ENCODE measurements around the gene CIDEA.
"Not testable (repeated sequence)": the region's sequence is repeated elsewhere in the genome, so short reads cannot be mapped to it uniquely, and the experiment has no call there.

The CIDEA gene

DNA sequence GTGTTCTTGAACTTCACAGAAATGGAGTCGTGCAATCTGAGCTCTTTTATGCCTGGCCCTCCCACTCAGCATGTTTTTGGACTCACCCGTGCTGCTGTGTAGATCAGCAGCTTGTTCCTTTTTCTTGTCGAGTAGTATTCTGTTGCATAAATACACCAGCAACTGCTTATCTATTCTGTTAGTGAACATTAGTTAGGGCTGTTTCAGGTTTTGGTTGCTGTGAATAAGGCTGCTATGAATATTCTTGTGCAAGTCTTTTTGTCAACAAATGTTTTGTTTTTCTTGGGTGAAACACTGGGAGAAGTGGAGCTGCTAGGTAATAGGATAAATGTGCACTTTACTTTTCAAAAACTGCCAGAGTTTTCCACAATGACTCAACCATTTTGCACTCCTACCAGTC, 15.3 kb upstream of the CIDEA start:
- no peak for DNase-seq

DNA sequence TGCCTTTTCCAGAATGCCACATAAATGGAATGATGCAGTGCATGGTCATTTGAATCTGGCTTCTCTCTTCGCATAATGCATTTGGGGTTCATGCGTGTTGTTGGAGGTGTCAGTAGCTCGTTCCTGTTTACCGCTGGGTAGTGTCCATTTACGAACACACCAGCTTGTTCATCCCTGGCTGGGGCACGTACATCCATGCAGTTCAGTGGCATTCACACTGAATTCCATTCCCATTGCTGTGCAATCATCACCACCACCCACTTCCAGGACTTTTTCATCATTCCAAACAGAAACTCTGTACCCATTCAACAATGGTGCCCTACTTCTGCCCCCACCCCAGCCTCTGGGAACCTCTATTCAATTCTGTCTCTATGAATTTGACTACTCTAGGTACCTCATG, 14.7 kb upstream of the CIDEA start:
- DNase-seq, result no peak

DNA sequence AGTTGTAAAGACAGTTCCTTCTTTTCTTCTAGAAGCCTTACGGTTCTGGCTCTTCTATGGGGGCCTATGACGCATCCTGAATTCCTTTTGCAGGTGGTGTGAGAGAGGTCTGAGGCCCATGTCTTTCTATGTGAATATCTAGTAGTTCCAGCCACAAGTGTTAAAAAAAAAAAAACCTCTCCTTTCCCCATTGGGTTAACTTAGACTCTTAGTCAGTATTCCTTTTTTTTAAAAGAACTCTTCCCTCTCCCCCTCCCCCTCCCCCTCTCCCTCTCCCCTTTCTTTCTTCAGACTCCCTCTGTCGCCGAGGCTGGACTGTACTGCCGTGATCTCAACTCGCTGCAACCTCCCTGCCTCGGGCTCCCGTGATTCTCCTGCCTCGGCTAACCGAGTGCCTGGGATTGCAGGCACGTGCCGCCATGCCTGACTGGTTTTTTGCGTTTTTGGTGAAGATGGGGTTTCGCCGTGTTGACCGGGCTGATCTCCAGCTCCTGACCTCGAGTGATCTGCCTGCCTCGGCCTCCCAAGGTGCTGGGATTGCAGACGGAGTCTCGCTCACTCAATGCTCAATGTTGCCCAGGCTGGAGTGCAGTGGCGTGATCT, 11.4 kb upstream of the CIDEA start:
- DNase-seq, result no peak

DNA sequence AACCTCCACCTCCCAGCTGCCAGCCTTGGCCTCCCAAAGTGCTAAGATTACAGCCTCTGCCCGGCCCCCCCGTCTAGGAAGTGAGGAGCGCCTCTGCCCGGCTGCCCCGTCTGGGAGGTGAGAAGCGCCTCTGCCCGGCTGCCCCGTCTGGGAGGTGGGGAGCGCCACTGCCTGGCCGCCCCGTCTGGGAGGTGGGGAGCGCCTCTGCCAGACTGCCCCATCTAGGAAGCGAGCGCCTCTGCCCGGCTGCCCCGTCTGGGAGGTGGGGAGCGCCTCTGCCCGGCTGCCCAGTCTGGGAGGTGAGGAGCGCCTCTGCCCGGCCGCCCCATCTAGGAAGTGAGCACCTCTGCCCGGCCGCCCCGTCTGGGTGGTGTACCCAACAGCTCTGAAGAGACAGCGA, 10.9 kb upstream of the CIDEA start:
- not testable (repeated sequence) for DNase-seq

DNA sequence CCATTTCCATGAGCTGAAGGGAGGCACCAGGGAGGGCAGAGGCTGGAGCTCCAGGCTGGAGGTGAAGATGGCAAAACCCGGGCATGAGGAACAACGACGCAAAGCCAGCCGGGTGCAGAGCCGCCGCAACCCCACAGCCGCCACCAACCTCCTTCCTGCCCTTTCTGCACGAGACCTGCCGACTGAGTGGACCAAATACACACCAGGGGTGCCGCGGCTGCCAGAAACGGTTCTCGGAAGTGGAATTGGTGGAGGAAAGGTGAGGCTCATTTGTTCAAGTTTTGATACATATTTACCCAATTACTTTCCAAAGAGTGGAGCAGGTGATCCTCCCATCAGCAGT, 8.4 kb upstream of the CIDEA start:
- no peak for DNase-seq

DNA sequence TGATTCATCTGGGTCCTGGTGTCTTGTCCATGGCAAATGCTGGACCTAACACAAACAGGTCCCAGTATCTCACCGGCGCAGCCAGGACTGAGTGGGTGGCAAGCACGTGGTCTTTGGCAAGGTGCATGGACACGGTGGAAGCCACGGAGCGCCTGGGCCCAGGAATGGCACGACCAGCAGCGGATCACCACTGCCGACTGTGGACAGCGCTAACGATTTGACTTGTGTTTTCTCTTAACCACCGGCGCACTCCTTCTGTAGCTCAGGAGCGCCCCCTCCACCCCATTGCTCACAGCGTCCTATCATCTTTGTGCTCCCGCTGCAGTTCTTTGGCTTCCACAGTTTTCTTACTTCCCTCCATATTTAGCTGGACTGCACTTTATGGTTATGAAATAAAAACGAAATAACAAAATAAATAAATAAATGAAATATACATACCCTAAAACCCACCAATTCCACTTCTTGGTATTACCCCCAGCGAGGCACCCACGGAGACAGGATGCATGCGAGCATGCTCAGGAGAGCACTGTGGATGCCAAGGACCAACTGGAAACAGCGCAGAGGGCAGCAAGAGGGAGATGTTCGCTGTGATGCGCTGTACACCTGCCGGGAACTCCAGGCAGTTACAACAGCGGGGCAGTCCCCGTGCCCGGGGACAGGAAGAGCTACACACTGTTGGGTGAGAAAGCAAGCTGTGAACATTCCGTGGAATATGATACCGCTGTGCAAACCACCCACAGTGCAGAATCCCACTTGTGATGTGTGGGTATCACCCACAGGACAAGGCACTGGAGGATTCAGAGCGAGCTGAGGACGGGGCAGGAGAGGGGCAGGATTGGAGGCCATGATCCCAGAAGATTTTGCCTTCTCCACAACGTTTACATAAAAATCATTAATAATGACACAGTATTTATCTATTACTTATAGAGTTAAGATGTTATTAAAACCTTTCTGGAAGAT, 7.0 kb upstream of the CIDEA start:
- no peak for DNase-seq

DNA sequence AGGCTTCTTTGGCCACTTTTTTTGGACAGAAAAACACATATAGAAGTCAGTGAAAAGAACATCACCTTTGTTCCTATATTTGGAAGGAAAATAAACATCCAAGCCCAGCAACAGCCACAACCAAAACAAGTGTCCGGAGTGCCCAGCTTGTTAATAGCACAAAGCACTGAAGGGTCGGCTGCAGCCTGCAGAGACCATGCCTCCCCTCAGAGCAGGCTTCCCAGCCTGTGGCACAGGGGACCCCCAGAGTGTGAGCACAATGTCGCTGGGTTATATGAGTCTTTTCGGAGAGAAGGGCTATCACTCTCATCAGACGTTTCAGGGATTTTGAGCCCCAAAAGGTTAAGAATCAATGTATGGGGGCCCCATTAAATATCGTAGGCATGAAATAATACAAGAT, 6.2 kb upstream of the CIDEA start:
- no peak for DNase-seq

DNA sequence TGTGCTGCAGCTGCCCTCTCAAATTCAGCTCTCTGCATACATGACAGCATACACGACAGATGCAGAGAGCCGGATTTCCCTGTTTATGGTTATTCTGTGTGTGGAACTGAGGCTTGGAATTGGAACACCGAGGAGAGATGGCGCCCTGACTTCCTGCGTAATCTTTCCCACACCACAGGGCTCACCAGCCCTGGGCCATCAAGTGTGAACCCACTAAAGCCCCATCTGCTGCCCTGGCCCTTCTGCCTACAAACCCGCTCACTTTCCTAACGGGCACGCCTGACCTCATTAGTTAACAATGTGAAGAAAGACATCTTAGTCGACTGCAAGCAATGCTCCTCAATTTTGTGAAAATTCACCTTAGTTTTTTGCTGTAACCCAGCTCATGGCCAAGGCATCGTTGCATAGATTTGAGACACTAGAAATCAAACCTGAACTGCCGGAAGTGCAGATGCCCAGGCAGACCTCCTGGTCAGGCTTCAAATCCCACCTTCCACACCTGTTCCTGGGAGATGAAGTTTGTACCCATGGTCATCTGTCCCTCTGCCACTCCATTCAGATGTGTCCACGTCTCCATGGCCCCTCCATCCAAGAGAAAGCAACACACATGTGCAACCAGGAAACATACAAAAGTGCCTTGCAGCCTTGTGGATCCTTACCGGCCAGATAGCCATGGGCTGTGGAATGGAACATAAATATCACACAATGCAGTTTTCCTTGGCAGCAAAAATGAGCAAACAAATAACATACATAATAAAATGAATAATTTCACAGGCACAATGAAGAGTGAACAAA, 5.0 kb upstream of the CIDEA start:
- DNase-seq, result no peak

DNA sequence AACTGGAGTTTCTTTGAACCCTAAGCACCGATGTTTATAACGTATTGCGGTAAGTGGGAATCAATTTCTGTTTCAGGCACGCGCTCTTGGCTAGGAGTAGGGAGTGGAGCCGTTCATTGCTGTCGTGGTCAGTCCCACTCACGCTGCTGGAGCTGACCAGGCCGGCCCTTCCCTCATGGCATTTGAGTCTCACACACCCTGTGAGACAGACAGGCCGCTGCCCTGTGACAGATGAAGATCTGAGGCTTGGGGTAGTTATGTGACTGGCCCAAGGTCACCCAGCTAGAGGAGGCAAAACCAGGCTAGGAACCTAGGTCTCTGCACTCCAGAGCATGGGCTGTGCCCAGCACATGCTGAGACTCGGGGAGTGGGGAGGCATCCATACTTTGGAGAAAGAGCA, 2.9 kb upstream of the CIDEA start:
- DNase-seq, result no peak

DNA sequence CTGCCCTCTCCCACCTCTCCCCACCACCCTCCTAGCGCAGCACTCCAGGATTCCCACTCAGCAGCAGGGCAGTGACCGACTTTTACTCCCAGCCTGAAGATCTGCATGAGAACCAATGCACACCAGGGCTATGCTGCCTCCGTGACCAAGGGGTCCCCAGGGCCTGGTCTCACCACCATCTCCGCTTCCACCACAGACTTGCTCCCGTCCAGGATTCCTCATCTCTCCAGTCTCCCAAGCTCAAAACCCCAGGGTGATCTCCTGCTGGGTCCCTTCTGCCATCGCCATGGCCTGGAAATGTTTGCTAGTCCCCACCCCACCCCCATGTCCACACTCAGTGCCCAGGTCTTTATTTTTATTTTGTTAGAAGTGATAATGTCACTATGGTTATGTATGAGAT, 2.1 kb upstream of the CIDEA start:
- DNase-seq, result no peak

DNA sequence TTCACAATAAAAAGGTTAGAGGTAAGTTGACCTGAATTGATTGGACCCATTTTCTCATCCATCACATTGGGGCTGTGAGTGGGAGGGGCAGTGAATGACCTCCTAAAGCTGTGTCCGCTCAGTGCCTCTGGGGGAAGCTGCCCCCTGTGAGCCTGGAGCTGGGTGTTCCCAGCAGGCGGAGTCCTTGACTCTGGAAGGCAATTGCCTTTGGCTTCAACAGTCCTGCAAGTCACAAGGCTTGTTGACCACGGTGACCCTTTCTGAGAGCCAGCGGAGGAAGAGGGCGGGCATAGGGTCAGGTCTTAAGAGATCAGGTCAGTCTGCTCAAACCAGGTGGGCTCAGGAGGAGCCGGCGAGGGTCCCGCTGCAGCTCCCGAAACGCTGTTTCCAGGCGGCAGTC, 1.1 kb upstream of the CIDEA start:
- no peak for DNase-seq

DNA sequence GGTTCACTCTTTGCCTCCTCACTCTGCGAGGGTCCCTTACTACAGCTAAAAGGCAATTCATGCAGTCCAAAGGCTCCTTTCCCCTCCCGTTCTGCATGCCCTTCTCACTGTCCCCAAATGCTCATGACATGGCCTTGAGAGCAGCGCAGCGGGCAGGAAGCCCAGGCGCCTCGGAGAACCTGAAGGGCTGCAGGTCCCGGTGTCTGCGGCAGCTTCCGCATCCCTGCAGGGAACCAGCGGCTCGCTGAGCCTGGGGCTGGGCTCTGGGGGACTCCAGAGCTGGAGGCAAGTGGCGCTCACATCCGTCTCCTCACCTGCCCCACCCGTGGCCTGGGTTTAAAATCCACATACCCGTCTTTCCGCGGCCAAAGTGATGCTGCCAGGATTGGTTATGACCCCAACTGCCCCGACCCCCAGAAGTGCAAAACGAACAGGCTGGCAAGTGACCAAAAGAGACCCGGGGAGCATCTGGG, 462 bp upstream of the CIDEA start:
- no peak for DNase-seq

DNA sequence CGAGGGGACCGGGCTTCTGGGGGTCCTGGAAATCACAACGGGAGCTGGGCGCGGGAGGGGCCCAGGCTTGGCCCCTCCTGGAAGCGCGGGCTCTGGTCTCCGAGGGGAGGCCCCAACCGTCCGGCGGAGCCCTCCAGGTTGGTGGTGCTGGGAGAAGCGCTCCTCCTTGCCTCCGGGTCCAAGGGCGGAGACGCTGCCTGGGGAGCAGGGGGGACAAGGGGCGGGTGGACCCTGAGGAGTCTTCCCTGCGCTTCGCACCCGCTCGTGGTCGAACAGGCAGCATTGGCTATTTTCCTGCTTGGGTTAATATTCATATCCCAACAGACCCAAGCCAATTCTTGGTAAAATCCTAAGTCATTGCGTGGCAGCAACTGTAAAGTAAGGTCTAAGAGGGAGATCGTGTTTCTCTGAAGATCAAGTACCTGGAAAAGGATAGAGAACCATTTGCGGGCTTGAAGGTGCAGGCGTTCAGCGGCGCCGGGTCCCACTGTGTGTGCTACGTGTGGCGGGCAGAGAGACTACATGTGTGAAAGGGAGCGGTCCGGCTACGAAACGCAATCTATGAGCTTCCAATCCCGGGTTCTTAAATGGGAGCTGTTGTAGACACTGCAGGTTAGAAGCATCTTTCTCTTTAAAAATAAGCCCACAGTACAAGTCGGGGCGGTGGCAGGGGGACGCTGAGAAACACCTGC, 805 bp downstream of the CIDEA start:
- no peak for DNase-seq

DNA sequence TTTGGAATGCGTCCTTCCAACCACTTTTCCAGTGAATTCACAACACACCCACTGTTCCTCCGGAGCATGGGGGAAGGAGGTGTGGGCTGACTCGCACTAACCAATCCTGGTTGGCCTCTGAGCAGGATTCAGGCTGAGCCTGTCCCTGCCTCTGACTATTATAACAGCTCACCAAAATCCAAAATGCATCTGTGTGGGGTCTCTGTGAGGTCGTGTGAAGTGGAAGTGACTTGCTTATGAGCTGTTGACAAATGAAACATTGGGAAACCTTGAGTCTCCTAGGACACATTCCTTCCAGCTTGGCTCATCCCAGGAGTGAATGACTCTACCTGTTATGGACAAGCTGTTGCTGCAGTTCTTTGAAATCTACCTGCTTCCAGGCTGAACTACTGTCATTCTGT, 1.5 kb downstream of the CIDEA start:
- DNase-seq, result peak in 1 of 51 donors; percentile 11

DNA sequence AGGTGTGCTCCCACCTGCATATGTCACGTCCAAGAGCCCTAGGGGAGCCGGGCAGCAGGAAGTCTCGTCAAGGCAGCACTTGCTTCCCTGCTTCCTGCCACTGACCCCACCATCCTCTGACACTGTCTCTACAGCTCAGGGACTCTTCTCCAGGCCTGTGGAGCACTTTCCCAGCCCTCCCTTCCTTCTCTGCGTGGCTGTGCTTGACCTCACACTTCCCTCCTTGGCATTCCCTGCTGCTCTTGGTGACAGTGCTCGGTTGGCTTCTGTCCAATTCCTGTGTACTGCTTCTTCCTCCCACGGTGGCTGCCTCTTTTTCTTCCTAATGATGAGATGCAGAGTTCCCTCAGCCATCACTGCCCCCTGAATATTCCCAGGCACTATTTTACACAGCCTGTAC, 2.8 kb downstream of the CIDEA start:
- no peak for DNase-seq

DNA sequence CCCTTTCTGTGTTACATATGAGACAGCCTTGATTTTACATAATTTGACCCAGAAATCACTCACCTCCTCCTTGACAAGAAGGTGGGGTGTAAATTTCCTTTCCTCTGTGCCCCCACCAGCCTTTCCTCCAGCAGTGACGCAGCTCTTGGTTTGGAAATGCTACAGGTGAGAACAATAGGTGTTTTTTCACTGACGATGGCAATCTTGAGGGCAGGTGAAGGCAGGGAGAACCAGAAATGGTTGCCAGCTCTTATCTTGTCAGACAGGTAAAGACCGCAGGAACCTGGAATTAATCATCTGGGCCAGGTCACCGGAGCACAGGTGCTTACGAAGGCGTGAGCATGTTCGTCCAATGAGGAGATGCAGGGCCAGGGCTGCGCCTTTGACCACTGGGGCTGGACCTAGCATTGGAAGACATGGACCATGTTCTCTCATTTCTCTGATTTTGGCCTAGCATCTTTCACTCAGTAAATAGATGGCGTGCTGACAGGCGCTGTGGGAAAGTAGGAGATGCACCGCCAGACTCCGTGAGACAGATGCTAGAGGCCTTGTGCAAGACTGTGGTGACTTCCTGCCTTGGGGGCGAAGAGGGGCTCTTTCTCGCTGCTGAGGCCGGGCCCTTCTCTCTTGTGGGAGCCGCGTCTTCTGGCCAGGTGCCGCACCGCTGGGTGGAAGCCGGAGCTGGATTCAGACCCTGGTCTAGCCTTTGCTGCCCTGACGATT, 4.0 kb downstream of the CIDEA start:
- no peak for DNase-seq

DNA sequence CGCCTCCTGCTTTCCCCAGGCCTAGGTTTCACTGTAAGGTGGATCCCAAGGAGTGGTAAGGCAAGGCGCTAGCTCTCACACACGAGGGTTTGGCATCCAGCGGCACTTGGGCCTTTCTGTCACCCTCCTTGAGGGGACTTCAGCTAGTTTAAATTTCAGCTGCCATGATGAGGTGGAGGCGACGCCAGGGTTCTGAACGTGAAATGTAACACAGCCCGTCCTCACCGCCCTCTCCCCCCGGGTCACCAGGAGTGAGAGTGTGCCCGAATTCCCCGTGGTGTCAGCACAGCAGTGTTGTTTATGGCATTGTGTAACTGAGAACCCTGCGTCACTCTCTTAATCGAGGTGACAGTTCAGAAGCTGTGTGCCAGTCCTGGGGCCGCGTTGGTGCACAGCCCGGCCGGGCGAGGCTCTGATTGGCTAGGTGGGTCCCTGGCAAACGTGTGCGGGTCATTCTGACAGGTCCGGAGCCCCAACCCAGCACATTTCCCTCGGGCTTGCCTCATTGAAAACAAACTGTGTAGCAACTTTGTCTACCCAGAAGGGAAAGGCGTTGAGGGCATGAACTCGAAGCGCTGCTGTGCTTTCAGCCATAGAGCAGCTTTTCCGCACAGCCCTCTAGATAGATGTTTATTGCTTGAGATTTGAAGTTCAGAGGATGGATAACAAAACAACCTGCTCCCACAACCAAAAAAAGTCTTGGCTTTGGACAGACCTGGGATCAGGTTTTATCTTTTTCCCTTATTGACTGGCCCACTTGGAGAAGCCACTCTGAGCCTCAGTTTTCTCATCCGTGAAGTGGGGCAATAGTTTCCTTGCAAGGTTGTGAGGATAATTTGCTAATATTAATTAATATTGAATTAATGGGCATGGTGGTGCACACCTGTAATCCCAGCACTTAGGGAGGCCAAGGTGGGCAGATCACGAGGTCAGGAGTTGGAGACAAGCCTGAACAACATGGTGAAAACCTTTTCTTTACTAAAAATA, 4.9 kb downstream of the CIDEA start:
- DNase-seq, result no peak

DNA sequence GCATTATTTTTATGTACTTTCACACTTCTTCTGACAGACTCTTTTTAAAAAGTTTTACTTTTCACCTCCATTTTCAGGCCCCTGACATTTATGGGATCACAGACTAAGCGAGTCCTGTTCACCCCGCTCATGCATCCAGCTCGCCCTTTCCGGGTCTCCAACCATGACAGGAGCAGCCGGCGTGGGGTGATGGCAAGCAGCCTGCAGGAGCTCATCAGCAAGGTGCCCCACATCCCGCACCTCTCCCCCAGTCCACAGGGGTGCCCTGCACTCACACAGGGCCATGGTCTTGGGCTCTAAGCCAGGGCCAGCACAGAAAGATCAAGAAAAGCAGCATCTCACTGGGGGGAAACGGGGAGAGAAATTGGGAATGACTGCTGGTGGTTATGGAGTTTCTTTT, 8.6 kb downstream of the CIDEA start:
- no peak for DNase-seq

DNA sequence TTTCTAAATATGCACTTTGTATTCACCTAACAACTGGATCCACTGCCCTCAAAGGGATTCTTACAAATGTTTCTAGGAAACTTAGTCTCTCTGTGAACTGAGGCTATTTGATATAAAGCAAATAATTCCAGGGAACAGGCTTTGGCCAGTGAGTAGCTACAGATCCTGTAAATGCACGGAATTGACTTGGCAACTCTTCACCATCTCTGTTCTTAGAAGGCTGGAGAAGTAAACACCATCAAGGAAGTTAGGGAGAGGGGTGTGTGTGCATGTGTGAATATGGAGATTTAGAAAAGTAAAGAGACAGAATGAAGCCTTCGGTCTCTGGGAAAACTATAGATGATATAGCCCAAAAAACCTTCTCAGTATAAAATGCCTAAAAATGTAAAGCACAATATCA, 10.7 kb downstream of the CIDEA start:
- DNase-seq, result no peak
